Measurements from ENCODE around the gene CGB7.
"Not testable (repeated sequence)": the region's sequence is repeated elsewhere in the genome, so short reads cannot be mapped to it uniquely, and the experiment has no call there.

Gene CGB7

GRCh38 chr19:49057636-49058234 is at the start of gene CGB7:
Gene CGB7 (minus strand): TSS chr19:49057749. CDS start chr19:49055375, 2,374 bp downstream.
- no peak for DNase-seq

GRCh38 chr19:49106648-49107135 is 49.1 kb upstream of the CGB7 start:
- peak; percentile 40 to 66 for DNase-seq

- DNase-seq, result no peak
Measured at GRCh38 chr19:49104229-49104864, 46.8 kb upstream of the CGB7 start.

GRCh38 chr19:49103331-49104085 is 46.0 kb upstream of the CGB7 start:
- DNase-seq, result no peak

GRCh38 chr19:49102303-49102702 is 44.8 kb upstream of the CGB7 start:
- DNase-seq, result no peak

GRCh38 chr19:49101160-49101559 is 43.6 kb upstream of the CGB7 start:
- DNase-seq, result no peak

- no peak for DNase-seq
Measured at GRCh38 chr19:49098795-49099194, 41.2 kb upstream of the CGB7 start.

- DNase-seq, result peak; percentile 66 to 76
Measured at GRCh38 chr19:49097453-49098288, 40.1 kb upstream of the CGB7 start.

- DNase-seq, result no peak
Measured at GRCh38 chr19:49094505-49095482, 37.2 kb upstream of the CGB7 start.

GRCh38 chr19:49092686-49093085 is 35.1 kb upstream of the CGB7 start:
- no peak for DNase-seq

- DNase-seq, result no peak
Measured at GRCh38 chr19:49091391-49092038, 34.0 kb upstream of the CGB7 start.

GRCh38 chr19:49086296-49086695 is 28.7 kb upstream of the CGB7 start:
- no peak for DNase-seq

GRCh38 chr19:49085868-49086232 is 28.3 kb upstream of the CGB7 start:
- DNase-seq, result no peak

GRCh38 chr19:49085020-49085867 is 27.7 kb upstream of the CGB7 start, which contains the start of gene SNRNP70:
Gene SNRNP70 (plus strand): TSS chr19:49085451. CDS start chr19:49086415, 964 bp downstream.
- peak; percentile 100 for DNase-seq

GRCh38 chr19:49084206-49085019 is 26.9 kb upstream of the CGB7 start:
- no peak for DNase-seq

- DNase-seq, result no peak
Measured at GRCh38 chr19:49081273-49081672, 23.7 kb upstream of the CGB7 start.

GRCh38 chr19:49080392-49080791 is 22.8 kb upstream of the CGB7 start:
- no peak for DNase-seq

GRCh38 chr19:49074869-49075268 is 17.3 kb upstream of the CGB7 start:
- not testable (repeated sequence) for DNase-seq

Measured in NCI-H1930 (cell line).